ENCODE data around the gene SNCAIP. TPM values are rescaled to one million over a fixed set of nuclear protein-coding genes. Genes with fewer than 3 reads are reported as not detected.

SNCAIP gene
- total RNA-seq, 1 experiment from 2014 or later: 1.2 TPM

DNA sequence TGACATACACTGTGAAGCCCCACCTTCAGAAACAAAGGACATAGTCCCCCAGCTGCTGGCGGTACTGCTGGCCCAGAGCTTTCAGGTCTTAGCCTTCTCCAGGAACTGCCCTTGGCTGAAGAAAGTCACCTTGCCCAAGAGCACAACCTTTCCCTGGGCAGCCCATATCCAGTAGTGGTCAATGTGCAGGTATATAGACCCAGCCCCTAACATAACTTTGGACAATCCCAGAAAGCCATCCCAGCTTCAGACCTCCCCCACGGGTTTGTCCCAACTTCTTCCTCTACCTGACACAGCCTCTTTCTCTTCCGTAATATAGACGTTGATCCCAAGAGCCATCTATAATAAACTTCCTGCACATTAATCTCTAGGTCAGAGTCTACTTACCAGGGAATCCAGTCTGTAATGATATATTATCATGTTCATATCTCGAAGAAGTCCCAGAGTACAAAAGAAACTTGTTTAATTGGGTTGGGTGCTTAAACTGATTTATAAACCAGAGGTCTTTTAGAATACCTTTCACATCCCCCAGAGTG is 157.4 kb downstream of the SNCAIP start:
- H3K4me3 ChIP-seq (ENCODE audit: low read depth, low read length): no peak overlapping the region
- no peak for DNase-seq
- no peaks in the 10 kb centered on the region for H3K27me3 ChIP-seq (replicated peaks; ENCODE audit: control insufficient read depth, insufficient read depth, low read length)
- TF ChIP-seq, protein P1, sequence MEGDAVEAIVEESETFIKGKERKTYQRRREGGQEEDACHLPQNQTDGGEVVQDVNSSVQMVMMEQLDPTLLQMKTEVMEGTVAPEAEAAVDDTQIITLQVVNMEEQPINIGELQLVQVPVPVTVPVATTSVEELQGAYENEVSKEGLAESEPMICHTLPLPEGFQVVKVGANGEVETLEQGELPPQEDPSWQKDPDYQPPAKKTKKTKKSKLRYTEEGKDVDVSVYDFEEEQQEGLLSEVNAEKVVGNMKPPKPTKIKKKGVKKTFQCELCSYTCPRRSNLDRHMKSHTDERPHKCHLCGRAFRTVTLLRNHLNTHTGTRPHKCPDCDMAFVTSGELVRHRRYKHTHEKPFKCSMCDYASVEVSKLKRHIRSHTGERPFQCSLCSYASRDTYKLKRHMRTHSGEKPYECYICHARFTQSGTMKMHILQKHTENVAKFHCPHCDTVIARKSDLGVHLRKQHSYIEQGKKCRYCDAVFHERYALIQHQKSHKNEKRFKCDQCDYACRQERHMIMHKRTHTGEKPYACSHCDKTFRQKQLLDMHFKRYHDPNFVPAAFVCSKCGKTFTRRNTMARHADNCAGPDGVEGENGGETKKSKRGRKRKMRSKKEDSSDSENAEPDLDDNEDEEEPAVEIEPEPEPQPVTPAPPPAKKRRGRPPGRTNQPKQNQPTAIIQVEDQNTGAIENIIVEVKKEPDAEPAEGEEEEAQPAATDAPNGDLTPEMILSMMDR (IDR thresholded peaks at IDR 0.05; ENCODE audit: insufficient read depth in 1 of 2, low read depth in 1 of 2, low read length in 1 of 2, severe bottlenecking in 1 of 2, unreplicated experiment in 1 of 2): no peak
- Mint-ChIP-seq H3K27me3 (ENCODE audit: insufficient read depth, unreplicated experiment) (no peaks in the 10 kb centered on the region), H3K4me1 (ENCODE audit: low read depth, unreplicated experiment) (peaks cover 6% of the 10 kb centered on the region), H3K4me3 (ENCODE audit: unreplicated experiment) (no peak overlapping the region), H3K27ac (ENCODE audit: unreplicated experiment) (no peak overlapping the region), H3K36me3 (ENCODE audit: insufficient read depth, unreplicated experiment) (peaks cover 12% of the 10 kb centered on the region), H3K9me3 (ENCODE audit: unreplicated experiment) (no peaks in the 10 kb centered on the region)
- intact Hi-C loops (cut with micrococcal nuclease; ENCODE audit: unreplicated experiment): no loop called here
- peaks cover 5% of the 10 kb centered on the region; the same call in 1 of the 2 replicates for H3K4me1 ChIP-seq
- no TSS peak for BruUV-seq (replicated peaks)
- CTCF ChIA-PET: no interaction called here
- H3K9me3 ChIP-seq: no peaks in the 10 kb centered on the region
- POLR2A ChIA-PET: no interaction called here
- no peaks in the 10 kb centered on the region for H3K36me3 ChIP-seq (ENCODE audit: control insufficient read depth, insufficient read depth, low read length)

DNA sequence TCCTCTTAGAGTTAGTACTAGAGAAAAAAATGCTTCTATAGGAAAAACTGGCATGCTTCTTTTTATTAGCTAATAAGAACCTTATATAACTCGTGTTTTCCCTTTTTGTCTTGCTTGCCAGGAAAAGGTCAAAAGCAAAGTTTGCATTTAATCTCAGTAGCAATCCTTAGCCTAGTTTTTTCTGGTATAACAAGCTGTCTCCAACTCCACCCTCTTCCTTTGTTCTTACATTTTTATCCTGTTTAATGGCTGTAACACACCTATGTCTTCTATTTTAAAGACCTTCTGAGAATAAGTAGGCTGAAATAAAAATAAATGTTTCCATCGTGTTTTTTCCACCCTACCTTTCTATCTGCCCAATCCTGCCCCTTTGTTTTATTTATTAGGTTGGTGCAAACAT is 158.3 kb downstream of the SNCAIP start:
- Histone ChIP-seq H3K4me3 (ENCODE audit: low read depth, low read length) (no peak overlapping the region), H3K27me3 (replicated peaks; ENCODE audit: control insufficient read depth, insufficient read depth, low read length) (no peaks in the 10 kb centered on the region), H3K9me3 (no peaks in the 10 kb centered on the region), H3K4me1 (peaks cover 5% of the 10 kb centered on the region; the same call in 1 of the 2 replicates), H3K36me3 (ENCODE audit: control insufficient read depth, insufficient read depth, low read length) (no peaks in the 10 kb centered on the region)
- ChIA-PET POLR2A (no interaction called here), CTCF (no interaction called here)
- no peak overlapping the region for H3K4me3 Mint-ChIP-seq (ENCODE audit: unreplicated experiment)
- no peaks in the 10 kb centered on the region for H3K9me3 Mint-ChIP-seq (ENCODE audit: unreplicated experiment)
- peaks cover 18% of the 10 kb centered on the region for H3K36me3 Mint-ChIP-seq (ENCODE audit: insufficient read depth, unreplicated experiment)
- H3K4me1 Mint-ChIP-seq (ENCODE audit: low read depth, unreplicated experiment): peaks cover 6% of the 10 kb centered on the region
- H3K27me3 Mint-ChIP-seq (ENCODE audit: insufficient read depth, unreplicated experiment): no peaks in the 10 kb centered on the region
- intact Hi-C loops (cut with micrococcal nuclease; ENCODE audit: unreplicated experiment): no loop called here
- no TSS peak for BruUV-seq (replicated peaks)
- no peak for DNase-seq
- H3K27ac Mint-ChIP-seq (ENCODE audit: unreplicated experiment): no peak overlapping the region
- TF ChIP-seq, protein P1 (IDR thresholded peaks at IDR 0.05; ENCODE audit: insufficient read depth in 1 of 2, low read depth in 1 of 2, low read length in 1 of 2, severe bottlenecking in 1 of 2, unreplicated experiment in 1 of 2): no peak

DNA sequence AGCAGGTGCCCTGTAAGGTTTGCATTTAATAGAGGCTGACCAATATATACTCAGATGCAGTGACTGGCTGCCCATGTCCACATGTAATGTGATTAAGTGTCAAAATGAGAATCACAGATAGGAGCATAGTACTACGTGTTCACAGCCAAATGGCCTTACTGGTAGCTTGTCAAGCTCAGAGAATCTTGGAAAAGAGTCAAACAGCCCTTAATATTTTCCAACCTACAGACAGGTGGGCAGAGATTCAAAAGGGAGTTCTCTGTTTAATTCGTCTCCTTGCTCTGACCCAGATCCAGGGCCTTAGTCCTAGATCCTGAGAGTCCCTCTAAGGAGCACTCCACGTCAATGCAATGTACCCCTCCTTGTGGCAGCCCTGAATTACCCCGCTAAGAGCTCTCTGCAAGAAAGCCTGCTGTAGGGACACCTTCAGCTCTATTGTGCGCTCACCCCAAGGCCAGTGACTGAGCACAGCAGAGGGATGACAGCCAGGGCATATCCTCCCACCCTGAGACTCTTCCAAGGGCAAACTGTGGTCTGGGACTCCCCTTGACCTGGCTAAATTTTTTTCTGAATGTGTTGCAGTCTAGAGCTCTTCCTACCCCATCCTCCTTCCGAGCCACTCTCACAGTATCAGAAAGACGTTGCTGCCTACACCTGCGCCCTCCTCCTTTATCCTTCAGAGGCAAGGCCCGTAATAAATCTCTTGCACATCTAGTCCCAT is 159.2 kb downstream of the SNCAIP start:
- Histone ChIP-seq H3K9me3 (no peaks in the 10 kb centered on the region), H3K4me1 (peaks cover 5% of the 10 kb centered on the region; the same call in 1 of the 2 replicates), H3K27me3 (replicated peaks; ENCODE audit: control insufficient read depth, insufficient read depth, low read length) (no peaks in the 10 kb centered on the region), H3K36me3 (ENCODE audit: control insufficient read depth, insufficient read depth, low read length) (no peaks in the 10 kb centered on the region), H3K4me3 (ENCODE audit: low read depth, low read length) (no peak overlapping the region)
- Mint-ChIP-seq H3K9me3 (ENCODE audit: unreplicated experiment) (no peaks in the 10 kb centered on the region), H3K27me3 (ENCODE audit: insufficient read depth, unreplicated experiment) (no peaks in the 10 kb centered on the region), H3K27ac (ENCODE audit: unreplicated experiment) (no peak overlapping the region), H3K4me3 (ENCODE audit: unreplicated experiment) (no peak overlapping the region), H3K4me1 (ENCODE audit: low read depth, unreplicated experiment) (peaks cover 15% of the 10 kb centered on the region), H3K36me3 (ENCODE audit: insufficient read depth, unreplicated experiment) (peaks cover 18% of the 10 kb centered on the region)
- POLR2A ChIA-PET: no interaction called here
- intact Hi-C loops (cut with micrococcal nuclease; ENCODE audit: unreplicated experiment): no loop called here
- TF ChIP-seq, protein P1 (IDR thresholded peaks at IDR 0.05; ENCODE audit: insufficient read depth in 1 of 2, low read depth in 1 of 2, low read length in 1 of 2, severe bottlenecking in 1 of 2, unreplicated experiment in 1 of 2): no peak
- no peak for DNase-seq
- CTCF ChIA-PET: no interaction called here
- BruUV-seq (replicated peaks): no TSS peak

Measured in Caco-2 (cell line).